HepG2 (cell line): Measurements from ENCODE around the gene UTP11. TPM values are rescaled to one million over a fixed set of nuclear protein-coding genes. Genes with fewer than 3 reads are reported as not detected.
A peak's percentile ranks its signal among the peaks of the same experiment; 100 is the strongest.

Experiments used
- ATAC-seq: fragments of 200-7000 bp; cut with Tn5 transposase; 3 replicates; pipeline ENCODE4 v1.9.1; 2020; ENCODE audit warnings: mild to moderate bottlenecking, moderate library complexity
- BruUV-seq: library from RNA; stranded (reverse); fragments of 400-500 nt; replicated peaks from 2 replicates; lab custom pipeline; 2021; lab: Mats Ljungman, UMichigan
- CTCF ChIA-PET: fragments of 300-600 bp; formaldehyde crosslinking; extraction: SDS; loops from one replicate; lab custom pipeline; 2021; ENCODE audit warnings: low total read pairs, inconsistent platforms, low intra/inter-chr PET ratio; lab: Yijun Ruan, JAX
- POLR2A ChIA-PET: fragments of 350-600 bp; sonication (Branson Sonifier 250); formaldehyde crosslinking; loops from one replicate; lab custom pipeline; 2020; ENCODE audit warnings: antibody characterized with exemption, inconsistent platforms; lab: Yijun Ruan, JAX
- DNase-seq: peaks from one replicate; pipeline ENCODE4 v3.0.0-alpha.2; 2015; ENCODE audit warnings: low spot score
- FAIRE-seq: peaks from 3 replicates; lab custom pipeline; 2011; peaks lifted over from hg19 to GRCh38; lab: Jason Lieb, UNC
- H2AFZ ChIP-seq: one replicate; pipeline ENCODE4 v1.6.1; 2011; ENCODE audit warnings: low read length, inconsistent platforms
- H3K27ac ChIP-seq: fragments of 300-600 bp; 3 replicates; pipeline ENCODE4 v1.8.0; 2011; ENCODE audit warnings: mixed run types, mild to moderate bottlenecking, mixed read lengths, low read length, inconsistent platforms; ENCODE audit not compliant: insufficient read depth; ENCODE audit errors: extremely low read length
- H3K27me3 ChIP-seq, 2 experiments: fragments of 200-600 bp in 1 of 2; 2 replicates in 1 of 2; 3 replicates in 1 of 2; pipeline versions ENCODE4 v1.6.0 to v1.8.0; 2011; ENCODE audit warnings: low read length in 2 of 2, mild to moderate bottlenecking in 2 of 2, moderate library complexity in 2 of 2, inconsistent platforms in 1 of 2; ENCODE audit not compliant: insufficient read depth in 2 of 2, control insufficient read depth in 1 of 2
- H3K36me3 ChIP-seq, 2 experiments: fragments of 200-600 bp in 1 of 2; replicated peaks in 1 of 2; 2 replicates in 1 of 2; 3 replicates in 1 of 2; pipeline versions ENCODE4 v1.5.1 to v1.8.0; 2011; ENCODE audit warnings: low read length in 2 of 2, inconsistent platforms in 1 of 2; ENCODE audit not compliant: insufficient read depth in 2 of 2, control insufficient read depth in 1 of 2
- H3K4me1 ChIP-seq: 2 replicates; pipeline ENCODE4 v1.5.1; 2012; ENCODE audit warnings: low read length, inconsistent platforms; ENCODE audit not compliant: insufficient read depth
- H3K4me2 ChIP-seq: 2 replicates; pipeline ENCODE4 v1.6.0; 2011; ENCODE audit warnings: low read depth, low read length, inconsistent platforms
- H3K4me3 ChIP-seq, 3 experiments: fragments of 200-600 bp in 1 of 3; sonication (generic), shearing (Covaris generic) in 1 of 3; replicated peaks in 1 of 3; 2 replicates each; pipeline ENCODE4 v1.5.1; 2011 to 2016; ENCODE audit warnings: low read length in 3 of 3, inconsistent platforms in 2 of 3, low read depth in 2 of 3, mild to moderate bottlenecking in 2 of 3, control low read depth in 1 of 3, mixed read lengths in 1 of 3; ENCODE audit not compliant: insufficient read depth in 1 of 3
- H3K79me2 ChIP-seq: one replicate; pipeline ENCODE4 v1.6.1; 2011; ENCODE audit warnings: low read length, inconsistent platforms; ENCODE audit not compliant: insufficient read depth
- H3K9ac ChIP-seq: 2 replicates; pipeline ENCODE4 v1.6.0; 2011; ENCODE audit warnings: mild to moderate bottlenecking, low read depth, low read length, inconsistent platforms; ENCODE audit not compliant: insufficient read depth
- H3K9me3 ChIP-seq: 2 replicates; pipeline ENCODE4 v1.5.1; 2012; ENCODE audit warnings: mild to moderate bottlenecking, low read length
- H4K20me1 ChIP-seq: 2 replicates; pipeline ENCODE4 v1.6.0; 2011; ENCODE audit warnings: inconsistent platforms, mild to moderate bottlenecking, low read length, moderate library complexity; ENCODE audit not compliant: insufficient read depth
- NFE2L2 ChIP-seq: fragments of 150-350 bp; IDR thresholded peaks from 2 replicates; pipeline ENCODE4 v1.6.1; 2014; ENCODE audit warnings: low read length
- RBAK ChIP-seq: sonication (generic); formaldehyde crosslinking; IDR thresholded peaks from 2 replicates; pipeline ENCODE4 v1.5.1; 2020; ENCODE audit warnings: mild to moderate bottlenecking, missing genetic modification reagents
- SMC3 ChIP-seq: IDR thresholded peaks from 2 replicates; pipeline ENCODE4 v1.6.1; 2011; ENCODE audit warnings: low read length, improper control_type of control experiment
- STAG1 ChIP-seq: sonication (generic); formaldehyde crosslinking; IDR thresholded peaks from 2 replicates; pipeline ENCODE4 v1.4.0; 2020; ENCODE audit warnings: missing genetic modification reagents
- ZNF121 ChIP-seq: sonication (generic); formaldehyde crosslinking; IDR thresholded peaks from 2 replicates; pipeline ENCODE4 v1.5.0; 2020; ENCODE audit warnings: mild to moderate bottlenecking, missing genetic modification reagents
- WGBS: methylation state at CpG from one replicate; pipeline ENCODE4 v1.1.6; 2017; ENCODE audit warnings: low lambda C conversion rate; 5-methylcytosine and 5-hydroxymethylcytosine counted together
- in situ Hi-C: cut with HindIII; loops from 2 replicates; pipeline ENCODE4 v1.10.0; 2017; ENCODE audit warnings: low pct_unique_long_range_greater_than_20kb; ENCODE audit not compliant: extremely low pct_ligation_motif_present
- intact Hi-C: fragments of 100-400 bp; cut with micrococcal nuclease; formaldehyde crosslinking; loops from one replicate; pipeline ENCODE4 v1.10.0; 2022; ENCODE audit not compliant: unreplicated experiment
- polyA plus RNA-seq, 8 experiments: library from polyadenylated mRNA; depleted of rRNA in 3 of 8; stranded (reverse) in 7 of 8; unstranded in 1 of 8; fragments of >200 nt; fragmentation: Illumina TruSeq in 4 of 8; extraction: Trizol in 4 of 8; gene quantifications; 2 replicates each; pipeline versions ENCODE4 v1.2.1 to v1.2.3, GENCODE V29; 2011 to 2016; ENCODE audit warnings: low read depth in 4 of 8, missing spikeins in 1 of 8, mixed read lengths in 1 of 8; ENCODE audit not compliant: insufficient read depth in 1 of 8
- total RNA-seq, 5 experiments: library from RNA; depleted of rRNA; stranded (reverse); fragments of >200 nt; fragmentation: Illumina TruSeq; extraction: Trizol; gene quantifications; 2 replicates each; pipeline ENCODE4 v1.2.3, GENCODE V29; 2016; ENCODE audit warnings: low read depth in 1 of 5
- TF ChIP-seq, protein P1 (sequence below): sonication (generic); formaldehyde crosslinking; IDR thresholded peaks from 2 replicates; pipeline ENCODE4 v1.8.0; 2023; ENCODE audit warnings: mild to moderate bottlenecking, missing genetic modification reagents
- TF ChIP-seq, protein P2 (sequence below): sonication (generic); formaldehyde crosslinking; IDR thresholded peaks from 2 replicates; pipeline ENCODE4 v1.4.0; 2020; ENCODE audit warnings: missing genetic modification reagents
- TF ChIP-seq, protein P3 (sequence below): sonication (generic); formaldehyde crosslinking; IDR thresholded peaks from 2 replicates; pipeline ENCODE4 v1.5.0; 2020; ENCODE audit warnings: mild to moderate bottlenecking, missing genetic modification reagents, moderate library complexity

The UTP11 gene
- total and polyA plus RNA-seq, 2 of the 13 experiments (the other 11 are each of a cell fraction or from before 2014, with no cell fraction given) = 13.5 to 44.8 TPM

DNA sequence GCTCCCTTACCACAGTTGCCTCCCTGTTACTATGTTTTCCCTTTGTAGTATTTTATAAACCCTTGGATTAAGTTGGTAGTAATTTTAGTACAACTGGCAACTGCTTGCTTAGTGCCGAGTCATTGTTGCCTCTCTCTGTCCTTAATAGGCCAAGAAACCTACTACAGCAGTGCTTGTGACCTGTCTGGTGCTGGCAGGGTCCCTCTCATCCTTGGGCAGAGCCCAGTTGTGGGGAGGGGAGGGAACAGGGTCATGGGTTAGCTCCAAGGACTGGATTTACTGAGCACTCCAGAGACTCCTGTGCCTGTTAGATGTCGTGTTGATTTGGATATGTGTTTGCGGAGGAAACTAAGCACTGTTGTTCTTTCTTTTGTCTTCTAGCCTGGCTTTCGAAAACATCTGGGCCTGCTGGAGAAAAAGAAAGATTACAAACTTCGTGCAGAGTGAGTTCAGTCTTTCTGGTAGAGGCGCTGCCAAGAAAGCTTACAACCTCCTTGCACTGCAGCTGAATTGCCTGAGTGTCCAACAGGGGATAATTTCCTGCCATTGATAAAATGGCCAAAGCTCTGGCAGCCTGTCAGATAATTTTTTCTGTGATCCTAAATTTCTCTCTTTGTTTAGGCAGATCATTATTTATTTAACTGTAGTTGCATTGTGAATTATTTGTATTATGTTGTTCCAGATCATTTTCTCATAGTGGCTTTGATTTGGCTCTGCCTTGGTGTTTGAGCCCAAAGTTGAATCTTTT lies 3.6 kb downstream of the UTP11 start:
- no peak overlapping the region for H2AFZ ChIP-seq
- H3K36me3 ChIP-seq = peaks cover 7 to 60% of the 10 kb centered on the region in 2 experiments
- no peaks in the 10 kb centered on the region; a peak in 1 of 5 replicates for H3K27me3 ChIP-seq
- BruUV-seq = no TSS peak
- H4K20me1 ChIP-seq = no peaks in the 10 kb centered on the region; the same call in 1 of the 2 replicates
- 0 out of 2 replicates have a peak, but pooled peaks have one; percentile 53 for TF ChIP-seq NFE2L2
- TF ChIP-seq, protein P1, sequence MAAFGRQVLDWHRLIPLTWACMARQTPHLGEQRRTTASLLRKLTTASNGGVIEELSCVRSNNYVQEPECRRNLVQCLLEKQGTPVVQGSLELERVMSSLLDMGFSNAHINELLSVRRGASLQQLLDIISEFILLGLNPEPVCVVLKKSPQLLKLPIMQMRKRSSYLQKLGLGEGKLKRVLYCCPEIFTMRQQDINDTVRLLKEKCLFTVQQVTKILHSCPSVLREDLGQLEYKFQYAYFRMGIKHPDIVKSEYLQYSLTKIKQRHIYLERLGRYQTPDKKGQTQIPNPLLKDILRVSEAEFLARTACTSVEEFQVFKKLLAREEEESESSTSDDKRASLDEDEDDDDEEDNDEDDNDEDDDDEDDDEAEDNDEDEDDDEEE (CRISPR knock-in tag) = no peak
- no peak for TF ChIP-seq RBAK (CRISPR knock-in tag)
- ATAC-seq (no peak), DNase-seq (no peak), FAIRE-seq (no peak)
- H3K4me2 ChIP-seq = no peak overlapping the region
- intact Hi-C loops = no loop called here
- peaks cover 39% of the 10 kb centered on the region for H3K4me1 ChIP-seq
- ChIA-PET CTCF (interaction anchor here (1.2 to 1.7 kb wide), 2 partner anchors 26 to 125 kb away, joined by 4 to 6 read pairs; partner anchors contain the start of gene SF3A3), POLR2A (no interaction called here)
- peaks cover 31% of the 10 kb centered on the region for H3K79me2 ChIP-seq
- no peak overlapping the region for H3K9ac ChIP-seq
- peak overlapping the region; percentile 27 for H3K27ac ChIP-seq
- no peaks in the 10 kb centered on the region for H3K9me3 ChIP-seq
- no peak overlapping the region for H3K4me3 ChIP-seq
- WGBS = 96% methylated on average over 6 of the region's 6 CpGs
- in situ Hi-C loops = no loop called here

DNA sequence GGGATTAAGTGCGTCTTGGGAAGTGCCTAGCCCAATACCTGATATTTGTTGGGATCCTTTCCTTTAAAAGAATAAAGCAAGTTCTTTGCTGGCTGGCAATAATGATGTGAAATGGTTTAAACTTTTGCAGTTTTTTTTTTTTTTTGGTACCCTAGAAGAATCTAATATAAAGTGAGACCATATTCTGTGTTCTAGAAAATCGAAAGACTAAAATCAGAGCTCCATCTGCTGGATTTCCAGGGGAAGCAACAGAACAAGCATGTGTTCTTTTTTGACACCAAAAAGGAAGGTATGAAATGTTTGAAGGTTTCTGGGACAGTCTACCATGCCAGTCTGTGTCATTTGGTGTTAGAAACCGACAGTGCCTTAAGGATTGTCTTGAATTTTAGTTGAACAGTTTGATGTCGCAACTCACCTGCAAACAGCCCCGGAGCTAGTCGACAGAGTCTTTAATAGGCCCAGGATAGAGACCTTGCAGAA lies 6.4 kb downstream of the UTP11 start:
- POLR2A ChIA-PET = interaction anchor here (0.5 to 0.8 kb wide), 2 partner anchors 9 to 229 kb away, joined by 3 to 4 read pairs; no protein-coding TSS in a partner anchor
- Histone ChIP-seq H3K27ac (no peak overlapping the region), H3K9me3 (no peaks in the 10 kb centered on the region), H3K4me3 (no peak overlapping the region), H3K4me1 (peaks cover 20% of the 10 kb centered on the region), H3K79me2 (peaks cover 20% of the 10 kb centered on the region), H3K27me3 (no peaks in the 10 kb centered on the region), H3K4me2 (no peak overlapping the region), H3K36me3 (peaks cover 13 to 83% of the 10 kb centered on the region in 2 experiments), H2AFZ (no peak overlapping the region), H4K20me1 (no peaks in the 10 kb centered on the region; the same call in 1 of the 2 replicates), H3K9ac (no peak overlapping the region)
- no TSS peak for BruUV-seq
- FAIRE-seq (peak; percentile 61), ATAC-seq (peak; percentile 54; the same call in 2 of the 3 replicates), DNase-seq (peak; percentile 45)
- in situ Hi-C loops (no loop called here), intact Hi-C loops (loop anchor here (1.0 kb wide), 1 partner anchor 29 kb away; the partner anchor contains the start of gene SF3A3)
- CTCF ChIA-PET = interaction anchor here (0.6 to 4.1 kb wide), 4 partner anchors 28 to 129 kb away, joined by 3 to 45 read pairs (median 4); partner anchors contain the start of gene SF3A3
- WGBS = 80% methylated on average over 6 of the region's 6 CpGs
- TF ChIP-seq STAG1 (peak; percentile 73), SMC3 (peak; percentile 67), ZNF121 (CRISPR knock-in tag) (no peak)
- TF ChIP-seq, protein P2, sequence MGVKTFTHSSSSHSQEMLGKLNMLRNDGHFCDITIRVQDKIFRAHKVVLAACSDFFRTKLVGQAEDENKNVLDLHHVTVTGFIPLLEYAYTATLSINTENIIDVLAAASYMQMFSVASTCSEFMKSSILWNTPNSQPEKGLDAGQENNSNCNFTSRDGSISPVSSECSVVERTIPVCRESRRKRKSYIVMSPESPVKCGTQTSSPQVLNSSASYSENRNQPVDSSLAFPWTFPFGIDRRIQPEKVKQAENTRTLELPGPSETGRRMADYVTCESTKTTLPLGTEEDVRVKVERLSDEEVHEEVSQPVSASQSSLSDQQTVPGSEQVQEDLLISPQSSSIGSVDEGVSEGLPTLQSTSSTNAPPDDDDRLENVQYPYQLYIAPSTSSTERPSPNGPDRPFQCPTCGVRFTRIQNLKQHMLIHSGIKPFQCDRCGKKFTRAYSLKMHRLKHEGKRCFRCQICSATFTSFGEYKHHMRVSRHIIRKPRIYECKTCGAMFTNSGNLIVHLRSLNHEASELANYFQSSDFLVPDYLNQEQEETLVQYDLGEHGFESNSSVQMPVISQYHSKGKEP (CRISPR knock-in tag) = no peak
- TF ChIP-seq, protein P3, sequence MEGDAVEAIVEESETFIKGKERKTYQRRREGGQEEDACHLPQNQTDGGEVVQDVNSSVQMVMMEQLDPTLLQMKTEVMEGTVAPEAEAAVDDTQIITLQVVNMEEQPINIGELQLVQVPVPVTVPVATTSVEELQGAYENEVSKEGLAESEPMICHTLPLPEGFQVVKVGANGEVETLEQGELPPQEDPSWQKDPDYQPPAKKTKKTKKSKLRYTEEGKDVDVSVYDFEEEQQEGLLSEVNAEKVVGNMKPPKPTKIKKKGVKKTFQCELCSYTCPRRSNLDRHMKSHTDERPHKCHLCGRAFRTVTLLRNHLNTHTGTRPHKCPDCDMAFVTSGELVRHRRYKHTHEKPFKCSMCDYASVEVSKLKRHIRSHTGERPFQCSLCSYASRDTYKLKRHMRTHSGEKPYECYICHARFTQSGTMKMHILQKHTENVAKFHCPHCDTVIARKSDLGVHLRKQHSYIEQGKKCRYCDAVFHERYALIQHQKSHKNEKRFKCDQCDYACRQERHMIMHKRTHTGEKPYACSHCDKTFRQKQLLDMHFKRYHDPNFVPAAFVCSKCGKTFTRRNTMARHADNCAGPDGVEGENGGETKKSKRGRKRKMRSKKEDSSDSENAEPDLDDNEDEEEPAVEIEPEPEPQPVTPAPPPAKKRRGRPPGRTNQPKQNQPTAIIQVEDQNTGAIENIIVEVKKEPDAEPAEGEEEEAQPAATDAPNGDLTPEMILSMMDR (CRISPR knock-in tag) = peak; percentile 55
